Stimulated activated CD4-positive, alpha-beta T cell treated with anti-CD3 and anti-CD28 coated beads, TNF-alpha, amount 100 ng/mL, for 4 hours (primary cell): ENCODE measurements around the gene MPST.

Experiments
- DNase-seq, 3 experiments: peaks; one replicate each; pipeline ENCODE4 v3.0.0-alpha.2; 2020; ENCODE audit warnings: low read depth in 3 of 3

MPST gene

DNA sequence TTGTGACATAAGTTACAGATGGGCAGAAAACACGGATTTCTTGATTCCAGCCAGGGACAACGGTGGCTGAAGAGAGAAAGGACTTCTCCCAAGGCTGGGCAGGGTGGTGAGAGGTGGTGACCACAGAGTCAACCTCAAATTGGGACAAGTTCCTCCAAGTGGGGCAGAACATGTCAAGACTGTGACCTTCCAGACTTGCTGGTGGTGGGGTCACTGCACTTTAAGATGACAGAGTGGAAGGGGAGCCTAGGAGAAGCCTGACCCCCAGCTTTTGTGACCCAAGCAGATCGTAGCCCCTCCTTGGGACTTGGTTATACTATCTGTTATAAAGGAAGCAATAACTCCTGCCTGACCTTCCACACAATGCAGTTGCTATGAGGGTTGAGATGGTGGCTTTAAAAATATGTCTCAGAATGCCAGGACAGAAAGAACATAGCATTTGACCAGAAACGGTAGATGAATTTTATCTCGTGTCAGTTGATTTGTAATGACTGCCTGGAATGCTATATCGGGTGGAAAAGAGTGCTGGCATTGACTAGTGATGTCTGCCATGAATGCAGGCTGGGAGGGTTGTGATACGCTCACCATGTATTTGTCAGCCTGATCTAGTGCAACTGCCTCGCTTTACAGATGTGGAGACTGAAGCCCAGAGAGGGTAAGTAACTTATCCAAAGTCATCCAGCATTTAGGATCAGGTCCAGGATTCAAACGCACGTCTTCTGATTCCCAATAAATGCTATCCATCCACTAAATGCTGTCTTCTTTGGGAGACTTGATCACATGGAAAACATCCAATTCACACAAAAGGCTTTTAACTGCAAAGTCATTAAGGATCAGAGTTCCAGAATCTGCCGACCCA, 18.6 kb upstream of the MPST start:
- no peak for DNase-seq

DNA sequence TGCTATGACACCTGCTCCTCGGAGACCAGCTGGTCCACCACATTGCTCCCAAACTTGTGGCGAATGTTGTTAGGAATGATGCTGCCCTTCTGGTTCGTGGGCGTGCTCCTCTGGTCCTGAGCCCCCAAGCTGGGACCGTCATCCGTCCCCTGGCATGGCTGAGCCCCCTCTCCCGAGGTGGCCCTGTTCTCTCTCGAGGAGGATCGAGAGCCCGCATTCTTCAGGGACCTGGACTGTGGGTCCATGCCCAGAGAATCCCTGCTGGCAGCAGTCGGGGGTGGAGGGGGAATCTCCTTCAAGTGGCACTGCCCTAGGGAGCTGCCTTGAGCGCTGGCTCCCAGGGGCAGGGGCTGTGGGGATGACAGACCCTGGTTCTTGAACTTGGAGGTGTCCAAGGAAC, 17.7 kb upstream of the MPST start:
- no peak for DNase-seq

DNA sequence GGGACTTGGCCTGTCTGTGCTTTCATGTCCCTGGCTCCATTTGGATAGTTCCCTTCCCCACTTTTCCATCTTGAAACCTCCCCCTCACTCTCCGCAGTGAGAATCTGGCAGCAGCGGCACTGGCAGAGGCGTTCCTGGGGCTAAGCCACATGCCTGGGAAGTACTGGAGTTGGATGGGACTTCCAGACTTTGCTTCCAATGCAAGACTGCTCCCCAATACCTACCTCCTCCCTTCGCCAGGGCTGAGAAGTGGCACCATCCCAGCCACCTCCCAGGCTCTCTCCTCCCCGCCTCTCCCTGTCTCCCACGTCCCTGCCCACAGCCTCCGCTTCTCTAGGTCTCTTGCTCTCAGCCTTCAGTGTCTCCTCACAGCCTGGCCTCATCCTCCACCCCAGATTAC, 16.9 kb upstream of the MPST start:
- no peak for DNase-seq

DNA sequence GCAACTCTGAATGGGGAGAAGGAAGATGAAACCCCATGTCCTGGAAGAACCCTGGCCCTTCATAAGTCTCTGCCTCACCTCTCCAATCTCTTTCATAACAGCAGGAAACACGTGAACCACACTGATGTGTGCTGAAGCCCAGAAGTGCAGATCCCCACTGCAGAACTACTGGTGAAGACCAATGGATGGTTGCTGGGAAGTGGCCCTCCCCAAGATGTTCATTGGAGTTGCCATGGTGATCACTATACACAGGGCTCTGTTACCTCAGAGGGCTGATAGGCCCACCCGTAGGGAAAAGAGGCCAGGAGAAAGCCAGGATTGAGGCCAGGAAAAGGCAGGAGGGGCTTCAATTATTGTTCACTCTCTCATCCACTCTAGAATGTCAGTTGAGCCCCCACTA, 11.9 kb upstream of the MPST start:
- DNase-seq: no peak

DNA sequence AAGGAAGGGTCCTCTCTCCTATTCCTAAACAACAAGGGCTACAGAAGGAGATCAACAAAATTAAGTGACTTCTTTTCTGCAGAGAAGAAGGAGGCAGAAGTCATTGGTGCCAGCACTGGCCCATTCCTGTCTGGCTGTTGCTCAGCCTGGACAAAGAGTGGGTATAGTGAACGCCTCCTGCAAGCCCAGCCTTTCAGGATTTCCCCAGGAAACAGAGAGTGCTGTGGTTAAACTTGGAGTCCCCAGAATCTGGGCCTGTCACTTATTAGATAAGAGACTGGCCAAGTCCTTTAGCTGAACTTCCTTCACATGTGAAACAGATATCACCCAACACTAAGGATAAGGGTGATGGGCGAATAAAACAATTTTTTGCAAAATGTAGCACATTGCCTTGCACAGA, 11.2 kb upstream of the MPST start:
- no peak for DNase-seq

DNA sequence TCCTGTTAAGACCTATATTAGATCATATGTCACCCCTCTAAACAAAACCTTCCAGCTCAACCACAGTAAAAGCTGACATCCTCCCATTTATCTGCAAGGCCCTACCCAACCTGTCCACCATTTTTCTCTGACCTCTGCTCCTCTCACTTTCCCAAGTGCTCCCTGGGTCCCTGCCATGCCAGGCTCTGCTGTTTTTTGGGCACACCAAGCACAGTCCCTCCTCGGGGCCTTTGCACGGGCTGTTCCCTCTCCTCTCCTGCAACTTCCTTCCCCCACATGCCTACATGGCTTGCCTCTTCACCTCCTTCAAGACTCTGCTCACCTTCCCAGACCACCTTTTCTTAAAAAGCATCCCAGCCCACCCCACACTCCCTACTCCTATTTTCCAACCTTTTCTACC, 10.1 kb upstream of the MPST start:
- DNase-seq: no peak

DNA sequence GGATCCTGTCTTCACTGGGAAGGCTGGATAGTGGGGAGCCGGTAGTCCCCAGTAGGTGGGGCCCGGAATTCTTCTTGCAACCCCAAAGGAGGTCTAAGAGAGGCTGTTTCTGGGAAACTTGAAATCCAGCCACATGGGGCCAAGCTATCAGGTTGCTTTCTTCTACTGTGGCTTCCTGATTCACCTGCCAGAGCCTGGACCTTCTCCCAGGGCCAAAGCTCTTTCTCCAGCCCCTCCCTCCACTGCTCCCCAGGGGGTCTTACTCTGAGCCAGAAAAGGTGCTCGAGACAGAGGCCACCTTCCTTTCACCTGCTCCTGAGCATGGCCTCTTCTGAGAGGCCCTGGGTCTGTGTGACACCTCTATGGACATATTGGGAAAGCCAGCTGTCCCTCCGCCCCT, 9.4 kb upstream of the MPST start:
- no peak for DNase-seq

DNA sequence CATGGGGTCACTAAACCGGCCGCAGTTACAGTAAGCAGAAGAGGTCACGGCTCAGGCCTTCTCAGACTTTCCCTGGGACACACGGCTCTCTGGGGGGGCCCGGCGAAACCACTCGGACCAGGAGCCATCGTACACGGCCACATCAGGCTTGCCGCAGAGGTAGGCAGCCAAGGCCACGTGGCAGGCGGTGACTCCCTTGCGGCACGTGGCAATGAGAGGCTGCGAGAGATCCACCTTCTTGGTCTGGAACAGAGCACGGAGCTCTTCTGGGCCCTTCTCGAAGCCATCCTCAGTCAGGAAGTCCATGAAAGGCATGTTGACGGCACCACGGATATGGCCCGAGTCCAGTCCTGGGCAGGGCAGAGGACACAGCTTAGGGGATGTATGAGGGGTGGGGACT, 8.6 kb upstream of the MPST start:
- DNase-seq: no peak

DNA sequence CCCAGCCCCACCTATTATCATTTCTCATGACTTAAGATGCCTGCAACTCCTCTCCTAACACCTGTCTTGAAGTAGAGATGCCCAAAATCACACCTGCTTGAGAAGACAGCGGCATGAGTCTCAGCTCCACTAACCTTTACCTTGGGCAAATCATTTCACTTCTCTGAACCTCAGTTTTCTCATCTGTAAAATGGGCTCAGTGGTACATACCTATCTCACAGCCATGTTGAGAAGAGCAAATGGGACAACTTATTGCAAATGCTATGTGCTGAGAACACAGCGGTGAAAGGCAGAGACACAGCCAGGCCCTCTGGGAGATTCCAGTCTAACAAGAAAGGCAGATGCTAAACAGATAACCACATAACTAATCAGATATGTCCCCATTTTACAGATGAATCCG, 8.1 kb upstream of the MPST start:
- no peak for DNase-seq

DNA sequence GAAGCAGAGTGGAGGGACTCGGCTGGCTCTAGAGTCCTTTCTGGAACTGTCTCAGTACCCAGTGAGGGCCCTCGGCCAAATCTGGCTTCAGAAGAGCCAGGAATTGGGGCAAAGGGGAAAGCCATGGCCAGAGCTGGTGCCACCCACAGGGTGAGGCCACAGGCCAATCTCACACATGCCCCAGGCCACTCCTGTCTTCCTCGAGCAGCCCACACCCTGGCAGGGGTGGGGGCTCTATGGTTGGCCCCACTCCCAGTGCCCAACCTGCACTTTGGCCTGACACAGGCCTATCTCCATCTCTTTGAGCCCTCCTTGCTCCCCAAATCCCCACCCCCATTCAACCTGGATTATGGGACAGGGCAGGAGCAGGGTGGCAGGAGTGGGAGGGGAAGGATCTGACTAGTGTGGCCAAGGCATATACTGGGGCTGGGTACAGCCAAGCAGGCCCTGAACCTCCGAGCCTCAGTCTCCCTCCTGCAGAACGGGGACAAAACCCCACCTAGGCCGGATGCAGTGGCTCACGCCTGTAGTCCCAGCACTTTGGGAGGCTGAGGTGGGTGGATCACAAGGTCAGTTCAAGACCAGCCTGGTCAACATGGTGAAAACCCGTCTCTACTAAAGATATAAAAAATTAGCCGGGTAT, 7.2 kb upstream of the MPST start:
- no peak for DNase-seq

DNA sequence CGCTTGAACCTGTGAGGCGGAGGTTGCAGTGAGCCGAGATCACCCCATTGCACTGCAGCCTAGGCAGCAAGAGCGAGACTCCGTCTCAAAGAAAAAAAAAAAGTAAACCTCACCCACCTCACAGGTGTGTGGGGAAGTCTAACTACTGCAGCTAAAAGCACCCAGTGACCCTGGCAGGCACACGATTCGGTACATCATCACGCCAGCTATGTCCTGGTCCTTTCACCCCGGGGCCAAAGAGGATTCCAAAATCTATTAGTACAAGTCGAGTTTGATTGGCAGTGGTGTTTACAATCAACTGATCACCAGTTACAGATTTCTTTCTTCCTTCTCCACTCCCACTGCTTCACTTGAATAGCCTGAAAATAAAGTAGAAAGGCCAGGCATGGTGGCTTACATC, 6.6 kb upstream of the MPST start:
- DNase-seq: no peak

DNA sequence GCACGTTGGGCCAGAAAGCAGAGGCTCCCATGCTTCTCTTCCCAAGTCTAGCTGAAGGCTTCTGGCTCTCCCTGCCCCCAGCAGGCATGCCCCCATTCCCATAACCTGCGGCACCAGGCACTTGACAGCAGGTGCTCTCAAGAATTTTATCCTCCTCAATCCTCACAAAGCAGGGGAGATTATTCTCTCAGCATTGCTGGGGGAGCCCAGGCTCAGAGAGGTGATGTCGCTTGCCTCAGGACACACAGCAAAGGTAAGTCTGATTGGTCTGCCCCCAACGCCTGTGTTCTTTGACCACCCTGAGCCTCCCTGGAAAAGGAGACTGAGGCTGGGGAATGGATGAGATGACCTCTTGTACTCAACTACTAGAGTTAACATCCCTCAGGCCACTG, 5.1 kb upstream of the MPST start:
- DNase-seq: no peak

DNA sequence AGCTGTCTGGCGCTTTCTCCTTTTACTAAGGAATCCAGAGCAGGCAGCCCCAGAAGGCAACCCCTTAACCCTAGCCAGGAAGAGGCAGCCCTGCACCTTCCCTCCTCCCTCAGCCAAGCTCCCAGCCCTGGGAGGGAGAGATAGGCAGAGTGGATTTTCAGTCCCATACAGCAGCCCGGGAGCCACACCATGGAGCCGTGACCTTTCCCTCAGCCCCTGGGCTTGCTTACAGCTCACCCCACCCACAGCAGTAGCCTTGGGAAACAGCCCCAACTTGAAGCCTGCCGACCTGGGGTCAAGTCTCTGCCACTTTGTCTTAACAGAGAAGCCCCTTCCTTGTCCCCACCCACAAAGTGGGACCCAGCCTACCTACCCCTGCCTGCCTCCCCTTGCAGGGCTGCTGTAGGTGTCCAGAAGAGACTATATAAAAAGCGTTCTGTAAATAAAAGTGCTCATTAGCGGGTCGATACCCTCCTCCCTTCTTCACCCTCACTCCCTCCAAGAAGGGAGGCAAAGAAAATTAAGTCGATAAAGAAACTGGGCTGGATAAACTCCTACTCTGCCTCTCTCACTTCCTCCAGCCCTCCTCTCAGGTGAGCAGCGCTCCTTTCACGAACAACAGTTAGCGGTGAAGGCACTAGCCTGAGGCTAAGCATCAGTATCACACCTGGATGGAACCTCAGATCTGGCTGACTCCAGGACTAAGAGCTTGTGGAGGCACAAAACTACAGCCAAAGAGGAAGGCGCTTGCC, 4.5 kb upstream of the MPST start:
- DNase-seq: no peak

DNA sequence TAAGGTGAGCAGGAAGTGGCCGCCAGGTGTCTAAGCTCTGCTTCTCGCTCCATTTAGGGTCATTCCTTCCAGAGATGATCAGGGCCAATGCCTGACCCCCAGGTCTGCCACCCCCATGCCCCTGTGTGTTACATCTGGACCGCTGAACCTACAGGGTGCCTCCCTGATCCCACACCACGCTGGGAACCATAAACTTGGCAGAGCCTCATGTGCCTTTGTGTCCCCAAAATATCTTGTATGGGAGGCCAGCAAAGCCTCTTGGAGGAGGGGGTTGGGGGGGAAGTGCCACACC, 4.0 kb upstream of the MPST start:
- no peak for DNase-seq

DNA sequence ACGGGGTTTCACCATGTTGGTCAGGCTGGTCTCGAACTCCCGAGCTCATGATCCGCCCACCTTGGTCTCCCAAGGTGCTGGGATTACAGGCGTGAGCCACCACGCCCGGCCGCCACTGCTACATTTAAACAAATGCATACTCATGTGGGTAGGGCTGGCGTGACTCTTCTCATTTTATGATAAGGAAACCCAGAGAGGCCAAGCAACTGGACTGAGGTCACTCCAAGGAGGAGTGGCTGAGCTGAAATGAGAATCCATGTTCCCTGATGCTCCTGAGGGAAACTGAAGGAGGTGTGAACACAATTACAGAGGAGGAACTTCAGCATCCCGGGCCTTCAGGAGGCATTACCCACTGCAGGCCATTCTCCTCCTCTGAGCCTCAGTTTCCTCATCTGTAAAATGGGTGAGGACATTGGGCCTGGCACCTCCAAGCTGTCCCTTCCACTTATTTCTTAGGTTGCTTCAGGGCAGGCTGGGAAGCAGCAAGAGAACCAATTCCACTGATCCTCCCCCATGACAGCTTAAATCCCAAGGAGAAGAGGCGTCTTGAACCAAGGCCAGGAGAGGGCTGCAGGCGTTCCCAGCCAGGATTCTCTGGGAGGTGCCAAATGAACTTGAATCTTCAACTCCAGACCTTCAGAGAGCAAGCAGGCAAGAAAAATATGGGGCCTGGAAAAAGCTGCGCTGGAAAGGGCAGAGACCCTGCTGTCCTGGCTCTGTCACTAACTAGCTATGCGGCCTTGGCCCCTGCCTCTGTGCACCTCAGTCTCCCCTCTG, 3.2 kb upstream of the MPST start:
- no peak for DNase-seq

DNA sequence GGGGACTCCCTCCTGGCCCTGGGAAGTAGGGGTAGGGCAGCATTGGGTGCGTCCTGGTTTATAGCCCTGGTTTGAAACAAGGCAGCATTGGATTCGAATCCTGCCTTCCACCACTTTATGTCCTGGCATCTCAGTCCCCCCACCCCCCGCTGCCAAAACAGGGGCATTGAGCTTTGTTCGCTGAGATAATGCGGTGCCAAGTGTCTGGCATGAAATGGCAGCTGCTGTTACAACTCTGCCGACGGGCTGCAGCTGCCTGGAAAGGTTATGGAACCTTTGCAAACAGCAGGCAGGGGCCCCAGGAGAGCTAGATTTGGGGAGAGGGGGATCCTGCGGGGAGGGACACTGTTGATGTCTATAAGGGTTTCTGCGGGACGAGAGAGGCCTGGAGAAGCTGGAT, 2.2 kb upstream of the MPST start:
- DNase-seq: no peak

DNA sequence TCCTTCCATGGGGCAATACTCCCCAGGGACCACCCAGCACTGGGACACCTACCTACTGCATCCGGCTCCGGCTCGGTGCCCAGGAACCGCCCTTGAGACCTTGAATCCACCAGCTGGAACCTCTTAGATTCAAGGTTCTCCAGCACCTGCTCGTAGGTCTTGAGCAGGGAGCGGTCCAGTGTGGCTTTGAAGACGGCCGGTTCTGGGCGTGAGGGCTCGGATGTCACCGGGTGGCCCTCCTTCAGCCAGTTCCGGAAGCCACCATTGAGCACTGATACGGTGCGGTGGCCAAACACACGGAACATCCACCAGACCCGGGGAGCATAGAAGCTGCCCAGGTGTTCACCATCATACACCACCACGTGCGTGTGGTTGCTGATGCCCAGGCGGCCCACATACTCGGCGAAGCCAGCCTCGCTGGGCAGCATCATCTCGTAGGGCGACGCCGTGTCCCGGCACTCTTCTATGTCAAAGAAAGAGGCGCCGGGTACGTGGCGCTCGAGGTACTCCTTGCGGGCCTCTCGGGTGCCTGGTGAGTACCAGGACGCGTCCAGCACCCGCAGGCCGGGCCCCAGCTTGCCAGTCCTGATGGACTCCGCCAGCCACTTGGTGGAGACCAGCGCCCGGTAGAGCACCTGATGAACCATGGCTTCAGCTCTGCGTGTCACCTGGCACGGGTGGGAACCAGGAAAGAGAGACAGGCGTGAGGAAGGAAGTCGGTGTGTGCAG, 1.3 kb upstream of the MPST start:
- no peak for DNase-seq

DNA sequence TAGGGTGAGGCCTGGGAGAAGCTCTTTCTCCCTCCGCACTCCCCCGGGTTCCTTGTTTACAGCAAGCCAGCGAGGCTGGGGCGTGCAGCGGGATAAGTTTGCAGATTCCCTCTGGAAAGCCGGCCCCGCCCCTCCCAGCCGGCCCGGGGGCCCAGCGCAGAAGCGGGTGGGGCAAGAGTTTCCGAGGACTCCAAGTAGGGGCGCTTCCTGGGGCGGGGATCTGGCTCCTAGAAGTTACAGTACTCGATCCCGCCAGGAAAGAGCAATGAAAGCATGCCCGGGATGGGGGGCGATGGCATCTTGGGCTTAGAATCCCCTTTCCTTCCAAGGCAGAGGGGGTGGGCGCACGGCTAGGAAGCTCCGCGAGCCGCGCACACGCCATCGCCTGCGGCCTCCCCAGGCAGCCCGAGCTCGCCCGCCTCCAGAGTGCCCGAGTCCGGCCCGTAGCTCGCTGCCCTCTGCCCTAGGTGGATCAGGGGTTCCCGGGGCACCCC, 680 bp upstream of the MPST start:
- no peak for DNase-seq

DNA sequence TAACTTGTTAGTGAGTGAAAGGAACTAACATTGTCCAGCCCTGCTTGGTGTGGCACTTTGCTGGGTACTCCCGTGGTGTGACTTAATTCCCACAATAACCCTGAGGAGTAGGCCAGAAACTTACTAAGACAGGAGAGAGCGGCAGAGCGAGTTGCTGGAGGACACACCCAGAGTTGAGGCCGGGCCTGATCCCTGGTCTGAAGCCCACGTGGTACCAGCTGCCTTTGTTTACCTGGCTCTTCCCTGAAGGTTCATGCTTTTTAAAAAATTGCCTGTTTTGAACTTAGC, 594 bp downstream of the MPST start:
- DNase-seq: no peak

DNA sequence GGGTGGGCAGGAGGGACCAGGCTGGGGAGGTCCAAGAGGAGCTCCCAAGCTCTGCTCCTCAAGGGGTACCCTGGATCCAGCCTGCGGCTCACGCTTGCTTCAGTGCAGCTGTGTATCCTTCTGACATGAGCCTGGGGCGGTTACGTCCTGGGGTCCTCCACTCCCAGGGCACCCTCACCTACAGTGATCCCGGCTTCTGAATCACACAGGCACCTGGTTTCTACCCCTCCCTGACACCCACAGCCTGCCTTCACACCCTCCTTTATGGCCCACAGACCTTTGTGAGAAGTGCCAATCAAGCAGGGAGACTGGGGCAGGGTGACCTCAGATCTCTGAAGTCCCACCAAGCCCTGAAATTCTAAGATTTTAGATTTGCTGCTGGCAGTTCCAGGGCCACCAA, 1.5 kb downstream of the MPST start:
- DNase-seq: no peak

DNA sequence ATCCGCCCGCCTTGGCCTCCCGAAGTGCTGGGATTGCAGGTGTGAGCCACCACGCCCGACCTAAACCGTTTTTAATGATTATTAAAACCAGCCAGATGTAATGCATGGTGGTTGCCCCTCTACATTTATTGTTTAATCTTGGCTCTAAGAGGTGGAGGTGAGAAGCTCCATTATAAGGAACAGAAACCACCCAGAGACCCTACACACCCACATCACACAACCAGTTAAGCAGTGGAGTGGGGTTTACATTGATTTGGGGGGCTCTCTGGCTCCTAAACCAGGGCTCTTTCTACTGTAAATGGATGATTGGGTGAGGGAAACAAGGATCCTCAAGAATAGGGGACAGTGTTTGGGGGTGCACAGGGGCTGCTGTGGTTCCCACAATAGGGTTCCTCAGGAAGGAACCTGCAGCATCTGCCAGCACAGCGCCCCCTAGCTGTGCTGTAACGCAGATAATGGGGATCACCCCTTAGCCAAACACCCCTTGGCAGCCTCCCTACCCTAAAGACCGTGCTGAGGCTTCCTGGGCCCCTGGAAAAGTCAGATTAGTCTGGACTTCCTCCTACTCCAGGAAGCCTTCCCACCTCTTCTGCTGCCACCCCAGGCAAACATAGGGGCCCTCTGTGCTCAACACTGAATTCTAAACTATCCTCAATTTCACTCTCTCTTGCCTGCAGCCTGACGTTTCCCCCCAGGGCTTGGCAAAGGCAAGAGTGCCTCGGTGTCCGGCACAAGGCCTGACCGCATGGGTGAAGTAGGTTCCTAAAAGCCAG, 2.4 kb downstream of the MPST start:
- peak; percentile 24 to 29 (median 26) for DNase-seq
